Measurements from ENCODE around the gene KANSL1. TPM values are rescaled to one million over a fixed set of nuclear protein-coding genes. Genes with fewer than 3 reads are reported as not detected.

The KANSL1 gene
- total RNA-seq, 1 donor from 2014 or later: 136 TPM

GRCh38 chr17:46063241-46063640 lies 130.0 kb downstream of the KANSL1 start:
- Histone ChIP-seq H3K9me3 (ENCODE audit: low read depth) (no peaks in the 10 kb centered on the region), H3K4me3 (no peak overlapping the region), H3K9ac (no peak overlapping the region), H3F3A (ENCODE audit: low read depth) (no peaks in the 10 kb centered on the region), H3K79me2 (ENCODE audit: low read depth) (peaks cover 56% of the 10 kb centered on the region), H2AFZ (replicated peaks) (no peak overlapping the region), H3K4me2 (no peak overlapping the region), H3K36me3 (peaks cover 11% of the 10 kb centered on the region), H3K27me3 (no peaks in the 10 kb centered on the region), H3K4me1 (no peaks in the 10 kb centered on the region), H4K20me1 (ENCODE audit: low read depth) (peaks cover 40% of the 10 kb centered on the region), H3K27ac (no peak overlapping the region)
- peaks cover 42% of the 10 kb centered on the region for H3K36me3 Mint-ChIP-seq
- no peaks in the 10 kb centered on the region for H3K9me3 Mint-ChIP-seq
- no peak overlapping the region for H3K4me3 Mint-ChIP-seq
- TF ChIP-seq EZH2 (IDR thresholded peaks at IDR 0.05): no peak
- no peak for TF ChIP-seq CTCF (IDR thresholded peaks at IDR 0.05)
- no peak for TF ChIP-seq EZH2phosphoT487 (IDR thresholded peaks at IDR 0.05)
- H3K27me3 Mint-ChIP-seq (ENCODE audit: insufficient read depth, low read depth): no peaks in the 10 kb centered on the region
- no peak overlapping the region for H3K27ac Mint-ChIP-seq
- H3K4me1 Mint-ChIP-seq: no peaks in the 10 kb centered on the region
- no peak for DNase-seq (ENCODE audit: low spot score)

- Histone ChIP-seq H3K9me3 (ENCODE audit: low read depth) (no peaks in the 10 kb centered on the region), H3K27ac (no peak overlapping the region), H3F3A (ENCODE audit: low read depth) (no peaks in the 10 kb centered on the region), H4K20me1 (ENCODE audit: low read depth) (peaks cover 37% of the 10 kb centered on the region), H3K9ac (no peak overlapping the region), H3K36me3 (peaks cover 4% of the 10 kb centered on the region), H3K4me1 (no peaks in the 10 kb centered on the region), H3K79me2 (ENCODE audit: low read depth) (peaks cover 57% of the 10 kb centered on the region), H3K4me2 (no peak overlapping the region), H2AFZ (replicated peaks) (no peak overlapping the region), H3K27me3 (no peaks in the 10 kb centered on the region), H3K4me3 (no peak overlapping the region)
- no peak for TF ChIP-seq EZH2phosphoT487 (IDR thresholded peaks at IDR 0.05)
- peak; percentile 45 for TF ChIP-seq CTCF (IDR thresholded peaks at IDR 0.05)
- Mint-ChIP-seq H3K9me3 (no peaks in the 10 kb centered on the region), H3K36me3 (peaks cover 31% of the 10 kb centered on the region), H3K27me3 (ENCODE audit: insufficient read depth, low read depth) (no peaks in the 10 kb centered on the region), H3K4me1 (no peaks in the 10 kb centered on the region), H3K27ac (no peak overlapping the region), H3K4me3 (no peak overlapping the region)
- no peak for DNase-seq (ENCODE audit: low spot score)
These were observed 131.8 kb downstream of the KANSL1 start for GRCh38 chr17:46061435-46061834.

- H3K9ac ChIP-seq: no peak overlapping the region
- H3K9me3 Mint-ChIP-seq: no peaks in the 10 kb centered on the region
- no peak overlapping the region for H2AFZ ChIP-seq (replicated peaks)
- H4K20me1 ChIP-seq (ENCODE audit: low read depth): peaks cover 37% of the 10 kb centered on the region
- no peaks in the 10 kb centered on the region for H3K27me3 Mint-ChIP-seq (ENCODE audit: insufficient read depth, low read depth)
- no peak overlapping the region for H3K4me3 Mint-ChIP-seq
- peaks cover 4% of the 10 kb centered on the region for H3K36me3 ChIP-seq
- DNase-seq (ENCODE audit: low spot score): no peak
- H3K36me3 Mint-ChIP-seq: peaks cover 26% of the 10 kb centered on the region
- H3K9me3 ChIP-seq (ENCODE audit: low read depth): no peaks in the 10 kb centered on the region
- no peak overlapping the region for H3K4me2 ChIP-seq
- no peaks in the 10 kb centered on the region for H3K4me1 ChIP-seq
- H3K4me1 Mint-ChIP-seq: no peaks in the 10 kb centered on the region
- no peaks in the 10 kb centered on the region for H3K27me3 ChIP-seq
- peaks cover 60% of the 10 kb centered on the region for H3K79me2 ChIP-seq (ENCODE audit: low read depth)
- H3K4me3 ChIP-seq: no peak overlapping the region
- no peaks in the 10 kb centered on the region for H3F3A ChIP-seq (ENCODE audit: low read depth)
- no peak overlapping the region for H3K27ac ChIP-seq
- no peak overlapping the region for H3K27ac Mint-ChIP-seq
- TF ChIP-seq EZH2 (IDR thresholded peaks at IDR 0.05): no peak
- no peak for TF ChIP-seq EZH2phosphoT487 (IDR thresholded peaks at IDR 0.05)
- TF ChIP-seq CTCF (IDR thresholded peaks at IDR 0.05): no peak
These were observed 132.8 kb downstream of the KANSL1 start for GRCh38 chr17:46060461-46060860.
